Measurements from ENCODE around the gene SPG21. TPM values are rescaled to one million over a fixed set of nuclear protein-coding genes. Genes with fewer than 3 reads are reported as not detected.

SPG21 gene
- total RNA-seq, 1 experiment from 2014 or later: 66.6 TPM

DNA sequence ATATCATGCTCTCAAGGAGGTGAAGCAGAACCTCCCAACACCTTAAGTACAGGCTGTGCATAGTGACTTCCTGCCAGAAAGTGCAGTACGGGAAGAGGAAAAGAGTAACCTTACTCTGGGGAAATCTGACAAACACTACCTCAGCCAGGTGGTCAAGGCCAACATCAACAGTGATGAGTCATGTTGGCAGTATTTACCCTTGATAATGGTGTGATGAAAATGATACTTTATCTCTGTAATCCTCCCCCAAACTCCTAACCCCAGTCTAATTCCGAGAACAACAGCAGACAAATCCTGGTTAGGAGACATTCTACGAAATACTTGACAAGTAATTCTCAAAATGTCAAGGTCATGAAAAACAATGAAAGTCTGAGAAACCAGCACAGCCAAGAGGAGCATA, 51.5 kb downstream of the SPG21 start:
- no peak overlapping the region for H3K27ac ChIP-seq (ENCODE audit: insufficient read length, low read depth, low read length)
- Mint-ChIP-seq H3K4me3 (no peak overlapping the region), H3K27me3 (ENCODE audit: low read depth) (no peaks in the 10 kb centered on the region), H3K36me3 (ENCODE audit: insufficient read depth in 1 of 3, low read depth in 3 of 3) (peaks cover 4 to 10% (median 9%) of the 10 kb centered on the region in 3 experiments; a peak in 6 of 7 replicates), H3K27ac (no peak overlapping the region), H3K9me3 (no peaks in the 10 kb centered on the region), H3K4me1 (0 out of 4 replicates have a peak, but pooled peaks cover 0 to 2% of the 10 kb centered on the region in 2 experiments)
- no peaks in the 10 kb centered on the region for H3K4me1 ChIP-seq (ENCODE audit: insufficient read depth, low read length)
- H2BK20ac ChIP-seq (ENCODE audit: low read depth, low read length, poor library complexity, severe bottlenecking): no peak overlapping the region
- no peak for DNase-seq
- H4K20me1 ChIP-seq (ENCODE audit: control insufficient read depth, insufficient read depth, insufficient read length): no peaks in the 10 kb centered on the region
- no peak overlapping the region for H3K9ac ChIP-seq (ENCODE audit: extremely low read depth, insufficient read length, low read length)
- H3T11ph ChIP-seq (ENCODE audit: low read length): no peak overlapping the region
- no peaks in the 10 kb centered on the region for H3K79me1 ChIP-seq (ENCODE audit: insufficient read depth, low read depth, low read length, poor library complexity, severe bottlenecking)
- no peak overlapping the region for H2BK5ac ChIP-seq (ENCODE audit: insufficient read length, low read length)
- no peak overlapping the region for H2BK12ac ChIP-seq (ENCODE audit: insufficient read length, low read depth, low read length)
- no peaks in the 10 kb centered on the region for H3K9me3 ChIP-seq (ENCODE audit: control insufficient read depth, low read depth, low read length)
- H3K79me2 ChIP-seq (ENCODE audit: insufficient read depth, low read length): no peaks in the 10 kb centered on the region
- H2BK15ac ChIP-seq (ENCODE audit: low read depth, low read length): no peak overlapping the region
- H3K56ac ChIP-seq (ENCODE audit: insufficient read length, low read depth, low read length): no peak overlapping the region
- no peak overlapping the region for H4K8ac ChIP-seq (replicated peaks; ENCODE audit: insufficient read length, low read depth, low read length)
- H3K23me2 ChIP-seq (ENCODE audit: insufficient read length, low read depth, low read length, poor library complexity, severe bottlenecking): peaks cover 2% of the 10 kb centered on the region
- WGBS (ENCODE audit: extremely low coverage, insufficient read length, low lambda C conversion rate): no CpG with 5 or more reads among the region's 3 CpGs
- H3K18ac ChIP-seq (ENCODE audit: insufficient read length, low read depth, low read length): no peak overlapping the region
- H2BK120ac ChIP-seq (ENCODE audit: low read depth, low read length, poor library complexity, severe bottlenecking): no peak overlapping the region
- H2AK5ac ChIP-seq (ENCODE audit: insufficient read length, low read length): no peak overlapping the region
- no peak overlapping the region for H4K5ac ChIP-seq (ENCODE audit: insufficient read length, low read depth, low read length)
- H3K14ac ChIP-seq (ENCODE audit: insufficient read depth, low read length): no peak overlapping the region
- no peak overlapping the region for H4K91ac ChIP-seq (ENCODE audit: insufficient read length, low read depth, low read length)
- H3K4me2 ChIP-seq (ENCODE audit: insufficient read depth, insufficient read length, low read length): no peak overlapping the region
- TF ChIP-seq CTCF (conservative IDR thresholded peaks at IDR 0.05): no peak
- no peak overlapping the region for H3K23ac ChIP-seq (ENCODE audit: insufficient read length, low read depth, low read length)
- H3K27me3 ChIP-seq (ENCODE audit: insufficient read depth, low read length): no peaks in the 10 kb centered on the region
- H2AFZ ChIP-seq (ENCODE audit: low read length): no peak overlapping the region
- no peak overlapping the region for H3K4ac ChIP-seq (ENCODE audit: low read depth, low read length)
